22Rv1 (cell line): ENCODE data around the gene STAC3.
"Not testable (repeated sequence)": the region's sequence is repeated elsewhere in the genome, so short reads cannot be mapped to it uniquely, and the experiment has no call there.

Experiments used
- CTCF ChIP-seq: fragments of 450-650 bp; IDR thresholded peaks from 2 replicates; pipeline ENCODE4 v1.5.1; 2017; ENCODE audit warnings: mild to moderate bottlenecking
- ZFX ChIP-seq: fragments of 450-650 bp; IDR thresholded peaks from 2 replicates; pipeline ENCODE4 v1.6.1; 2017; ENCODE audit warnings: antibody characterized with exemption, borderline replicate concordance

- TF ChIP-seq CTCF, ZFX: not testable (repeated sequence)
Observed at GRCh38 chr12:57276233-57276632, 25.2 kb upstream of the STAC3 start.
